T-helper 1 cell (primary cell): ENCODE data around the gene RBBP4.
A peak's percentile ranks its signal among the peaks of the same experiment; 100 is the strongest.
"Not testable (repeated sequence)": the region's sequence is repeated elsewhere in the genome, so short reads cannot be mapped to it uniquely, and the experiment has no call there.

Source experiments
- DNase-seq, 5 donors: peaks; one replicate each; pipeline ENCODE4 v3.0.0-alpha.2; 2012 to 2020

The RBBP4 gene

DNA sequence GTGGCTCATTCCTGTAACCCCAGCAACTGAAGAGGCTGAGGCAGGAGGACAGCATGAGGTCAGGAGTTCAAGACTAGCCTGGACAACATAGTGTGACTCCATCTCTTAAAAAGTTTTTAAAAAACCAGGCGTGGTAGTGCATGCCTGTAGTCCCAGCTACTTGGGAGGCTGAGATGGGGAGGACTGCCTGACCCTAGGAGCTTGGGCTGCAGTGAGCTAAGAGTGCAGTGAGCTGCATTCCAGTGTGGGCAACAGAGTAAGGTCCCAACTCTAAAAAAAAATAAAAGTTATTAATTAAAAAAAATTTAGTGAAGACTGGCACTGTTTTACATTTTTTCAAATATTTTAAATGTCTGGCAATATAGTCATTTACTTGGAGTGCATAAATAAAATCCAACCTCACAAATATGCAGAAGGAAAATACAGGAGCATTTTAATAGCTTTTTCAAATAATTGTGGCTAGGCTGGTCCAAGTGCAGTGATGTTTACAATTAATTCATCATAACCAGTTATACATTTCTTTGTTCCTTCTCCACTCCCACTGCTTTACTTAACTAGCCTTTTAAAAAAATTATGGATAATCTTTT lies 11.4 kb upstream of the RBBP4 start:
- DNase-seq: no peak

DNA sequence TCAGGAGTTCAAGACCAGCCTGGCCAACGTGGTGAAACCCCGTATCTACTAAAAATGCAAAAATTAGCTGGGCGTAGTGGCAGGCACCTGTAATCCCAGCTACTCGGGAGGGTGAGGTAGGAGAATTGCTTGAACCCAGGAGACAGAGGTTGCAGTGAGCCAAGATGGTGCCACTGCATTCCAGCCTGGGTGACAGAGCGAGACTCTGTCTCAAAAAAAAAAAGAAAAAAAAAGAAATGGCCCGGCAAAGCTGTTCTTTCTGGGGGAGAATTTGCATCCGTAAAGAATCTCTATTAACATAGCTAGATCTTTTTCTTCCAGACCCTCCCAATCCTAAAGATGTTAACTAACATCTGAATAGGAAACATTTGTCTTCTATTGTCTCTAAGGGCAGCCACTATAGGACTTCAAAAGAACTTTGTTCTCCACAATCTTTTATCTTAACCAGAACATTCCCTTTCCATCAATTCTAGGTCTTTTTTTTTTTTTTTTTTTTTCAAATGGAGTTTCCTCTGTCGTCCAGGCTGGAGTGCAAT lies 8.6 kb upstream of the RBBP4 start:
- not testable (repeated sequence) for DNase-seq

DNA sequence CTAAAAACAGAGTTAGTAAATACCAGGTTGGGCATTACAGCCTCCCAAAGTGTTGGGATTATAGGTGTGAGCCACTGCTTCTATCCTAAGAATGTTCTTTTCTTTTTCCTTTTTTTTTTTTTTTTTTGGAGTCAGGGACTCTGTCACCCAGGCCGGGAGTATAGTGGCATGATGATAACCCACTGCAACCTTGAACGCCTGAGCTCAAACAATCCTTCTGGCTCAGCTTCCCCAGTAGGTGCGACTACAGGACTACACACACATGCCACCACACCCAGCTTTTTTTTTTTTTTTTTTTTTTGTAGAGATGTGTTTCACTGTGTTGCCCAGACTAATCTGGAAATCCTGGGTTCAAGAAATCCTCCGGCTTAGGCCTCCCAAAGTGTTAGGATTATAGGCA lies 6.6 kb upstream of the RBBP4 start:
- DNase-seq: no peak

DNA sequence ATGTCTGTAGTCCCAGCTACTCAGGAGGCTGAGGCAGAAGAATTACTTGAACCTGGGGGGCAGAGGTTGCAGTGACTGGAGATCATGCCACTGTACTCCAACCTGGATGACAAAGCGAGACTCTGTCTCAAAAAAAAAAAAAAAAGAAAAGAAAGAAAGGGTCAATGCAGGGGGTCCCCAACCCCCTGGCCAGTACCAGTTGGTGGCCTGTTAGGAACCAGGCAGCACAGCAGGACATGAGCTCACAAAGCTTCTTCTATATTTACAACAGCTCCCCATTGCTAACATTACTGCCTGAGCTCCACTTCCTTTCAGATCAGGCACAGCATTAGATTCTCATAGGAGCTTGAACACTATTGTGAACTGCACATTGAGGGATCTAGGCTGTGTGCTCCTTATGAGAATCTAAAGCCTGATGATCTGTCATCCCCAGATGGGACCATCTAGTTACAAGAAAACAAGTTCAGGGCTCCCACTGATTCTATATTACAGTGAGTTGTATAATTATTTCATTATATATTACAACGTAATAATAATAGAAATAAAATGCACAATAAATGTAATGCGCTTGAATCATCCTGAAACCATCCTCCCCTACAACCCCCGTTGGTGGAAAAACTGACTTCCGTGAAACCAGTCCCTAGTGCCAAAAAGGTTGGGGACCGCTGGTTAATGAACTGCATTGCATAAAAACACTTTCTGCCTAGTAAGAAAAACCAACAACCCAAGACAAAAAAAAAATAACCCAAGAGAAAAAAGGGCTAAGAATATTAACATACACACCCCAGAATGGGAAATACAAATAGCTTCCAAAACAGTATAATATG lies 3.5 kb upstream of the RBBP4 start:
- peak in 1 of 5 donors; percentile 25 for DNase-seq

DNA sequence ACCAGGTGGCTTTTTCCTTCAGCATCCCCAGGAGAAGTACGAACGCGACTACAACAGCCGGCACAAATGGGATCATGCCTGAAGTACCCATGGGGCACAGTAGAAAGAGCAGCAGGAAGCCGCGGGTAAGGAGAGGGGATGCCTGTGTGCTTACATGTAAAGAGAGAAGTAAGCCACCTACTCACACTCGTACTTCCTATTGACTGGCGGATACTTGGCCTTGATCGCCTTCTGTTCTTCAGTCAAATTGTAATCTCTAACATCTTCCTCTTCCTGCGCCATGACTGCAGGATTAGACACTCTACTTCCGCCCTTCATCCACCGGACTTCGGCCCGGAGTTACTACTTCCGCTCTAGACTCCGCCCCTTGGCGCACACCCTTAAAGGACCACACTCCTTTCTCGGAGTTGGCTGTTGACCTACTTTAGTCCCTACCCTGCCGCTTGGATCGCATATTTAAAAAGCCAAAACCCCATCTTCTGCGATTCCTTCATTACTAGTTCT lies 708 bp upstream of the RBBP4 start, which contains the start of gene ZBTB8OS:
TSS of gene ZBTB8OS (minus strand) at position 303 of the 504 bp plus-strand sequence. CDS start at position 282, 21 bp downstream.
- DNase-seq: peak; percentile 76 to 96 (median 86)

DNA sequence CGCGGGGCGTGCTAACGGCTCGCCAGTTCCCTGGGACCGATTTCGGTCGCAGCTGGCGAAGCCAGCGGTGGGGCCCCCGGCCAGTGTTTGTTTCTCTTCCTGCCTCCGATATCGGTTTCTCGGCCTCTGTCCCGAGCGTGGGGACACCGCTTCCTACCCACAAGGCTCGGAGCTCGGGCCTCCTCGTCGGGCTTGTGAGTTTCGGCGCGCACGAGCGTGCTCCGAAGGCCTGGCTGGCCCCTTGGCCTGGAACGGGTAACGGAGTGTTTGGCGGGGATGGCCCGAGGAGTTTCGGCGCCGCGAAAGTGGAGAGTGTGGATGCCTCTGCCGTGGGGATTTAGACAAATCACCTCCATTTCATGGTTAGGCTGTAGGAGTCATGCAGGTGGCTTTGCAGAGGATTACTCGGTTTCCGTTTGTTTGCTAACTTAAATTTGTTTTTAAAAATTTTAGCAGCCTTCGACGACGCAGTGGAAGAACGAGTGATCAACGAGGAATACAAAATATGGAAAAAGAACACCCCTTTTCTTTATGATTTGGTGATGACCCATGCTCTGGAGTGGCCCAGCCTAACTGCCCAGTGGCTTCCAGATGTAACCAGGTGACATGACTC lies 559 bp downstream of the RBBP4 start:
- DNase-seq: no peak

DNA sequence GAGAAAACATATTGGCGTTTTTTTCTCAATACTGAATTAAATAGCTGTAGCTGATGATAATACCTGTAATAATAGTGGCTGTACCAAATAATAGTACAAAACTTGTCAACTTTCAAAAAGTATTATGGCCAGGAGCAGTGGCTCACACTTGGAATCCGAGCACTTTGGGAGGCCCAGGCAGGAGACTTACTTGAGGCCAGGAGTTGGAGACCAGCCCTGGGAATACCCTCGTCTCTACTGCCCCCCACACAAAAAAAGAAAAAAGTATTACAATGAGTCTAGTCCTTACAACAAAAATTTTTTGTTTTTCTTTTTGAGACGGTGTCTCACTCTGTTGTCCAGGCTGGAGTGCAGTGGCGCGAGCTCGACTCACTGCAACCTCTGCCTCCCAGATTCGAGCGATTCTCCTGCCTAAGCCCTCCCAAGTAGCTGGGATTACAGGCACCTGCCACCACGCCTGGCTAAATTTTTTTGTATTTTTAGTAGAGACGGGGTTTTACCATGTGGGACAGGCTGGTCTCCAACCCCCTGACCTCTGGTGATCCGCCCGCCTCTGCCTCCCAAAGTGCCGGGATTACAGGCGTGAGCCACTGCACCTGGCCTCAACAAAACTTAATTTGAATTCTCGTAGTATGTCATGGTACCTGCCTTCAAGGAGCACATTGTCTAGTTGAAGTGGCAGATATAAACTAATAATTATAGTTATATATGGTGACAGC lies 1.4 kb downstream of the RBBP4 start:
- no peak for DNase-seq

DNA sequence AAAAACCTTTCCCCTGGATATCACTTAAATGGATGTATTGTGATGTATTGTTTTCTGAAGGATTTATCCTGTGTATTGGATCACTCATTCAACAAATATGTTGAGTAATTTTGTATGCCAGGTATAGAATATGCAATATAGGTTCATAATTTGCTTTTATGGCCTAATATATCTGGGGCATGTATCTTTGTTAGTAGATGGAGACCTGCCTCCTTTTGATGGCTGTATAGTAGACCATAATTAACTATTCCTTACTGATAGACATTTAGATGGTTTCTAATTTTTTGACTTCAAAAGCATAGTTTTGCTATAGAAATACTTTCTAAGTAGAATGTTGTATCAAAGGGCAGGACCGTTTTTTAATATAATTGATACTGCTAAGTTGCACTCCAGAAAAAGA lies 8.6 kb downstream of the RBBP4 start:
- DNase-seq: no peak

DNA sequence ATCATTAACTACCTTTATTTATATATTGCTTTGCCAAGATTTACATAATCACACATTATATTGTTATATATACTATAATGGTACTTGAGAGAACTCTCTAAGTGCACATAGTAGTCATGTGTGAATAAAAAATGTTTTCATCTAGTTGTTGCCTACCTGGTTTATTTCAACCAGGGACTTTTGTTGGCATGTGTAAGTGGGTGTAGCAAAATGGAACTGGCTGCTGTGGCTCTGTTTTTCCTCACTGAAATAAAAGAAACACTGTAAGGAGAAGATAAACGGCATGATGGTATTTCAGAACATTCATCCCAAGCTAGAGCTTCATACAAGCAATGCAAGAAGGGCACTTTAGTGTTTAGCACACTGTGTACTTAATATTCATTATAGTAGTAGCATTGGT lies 14.9 kb downstream of the RBBP4 start:
- no peak for DNase-seq

DNA sequence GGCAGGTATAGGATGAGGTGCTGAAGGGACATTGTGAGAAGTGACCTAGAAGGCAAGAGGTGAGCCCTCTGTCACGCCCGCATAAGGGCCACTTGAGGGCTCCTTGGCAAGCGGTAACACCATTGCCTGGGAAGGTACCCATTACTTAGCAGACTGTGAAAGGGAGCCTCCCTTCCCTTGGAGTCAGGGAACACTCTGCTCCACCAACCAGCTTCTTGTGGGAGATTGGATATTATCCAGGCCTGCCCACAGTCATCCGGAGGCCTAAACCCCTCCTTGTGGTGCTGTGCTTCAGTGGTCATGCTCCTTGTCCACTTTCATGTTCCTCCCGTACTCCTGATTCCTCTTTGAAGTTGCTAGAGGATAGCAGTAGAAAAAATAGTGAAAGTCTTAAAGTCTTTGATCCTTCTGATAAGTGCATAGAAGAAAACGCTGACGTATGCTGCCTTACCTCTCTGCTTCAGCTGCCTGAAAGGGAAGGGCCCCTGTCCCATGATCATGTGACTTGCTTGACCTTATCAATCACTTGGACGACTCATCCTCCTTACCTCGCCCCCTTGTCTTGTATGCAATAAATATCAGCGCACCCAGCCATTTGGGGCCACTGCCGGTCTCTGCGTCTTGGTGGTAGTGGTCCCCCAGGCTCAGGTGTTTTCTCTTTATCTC lies 16.0 kb downstream of the RBBP4 start:
- no peak for DNase-seq

DNA sequence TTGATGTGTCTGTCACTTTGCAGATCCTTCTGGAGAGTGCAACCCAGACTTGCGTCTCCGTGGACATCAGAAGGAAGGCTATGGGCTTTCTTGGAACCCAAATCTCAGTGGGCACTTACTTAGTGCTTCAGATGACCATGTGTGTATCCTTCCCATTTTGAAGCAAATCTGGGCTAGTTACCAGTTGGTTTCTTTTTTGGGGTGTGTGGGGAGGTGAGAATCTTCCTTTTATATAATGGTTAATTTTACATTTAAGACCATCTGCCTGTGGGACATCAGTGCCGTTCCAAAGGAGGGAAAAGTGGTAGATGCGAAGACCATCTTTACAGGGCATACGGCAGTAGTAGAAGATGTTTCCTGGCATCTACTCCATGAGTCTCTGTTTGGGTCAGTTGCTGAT lies 17.7 kb downstream of the RBBP4 start:
- DNase-seq: not testable (repeated sequence)

DNA sequence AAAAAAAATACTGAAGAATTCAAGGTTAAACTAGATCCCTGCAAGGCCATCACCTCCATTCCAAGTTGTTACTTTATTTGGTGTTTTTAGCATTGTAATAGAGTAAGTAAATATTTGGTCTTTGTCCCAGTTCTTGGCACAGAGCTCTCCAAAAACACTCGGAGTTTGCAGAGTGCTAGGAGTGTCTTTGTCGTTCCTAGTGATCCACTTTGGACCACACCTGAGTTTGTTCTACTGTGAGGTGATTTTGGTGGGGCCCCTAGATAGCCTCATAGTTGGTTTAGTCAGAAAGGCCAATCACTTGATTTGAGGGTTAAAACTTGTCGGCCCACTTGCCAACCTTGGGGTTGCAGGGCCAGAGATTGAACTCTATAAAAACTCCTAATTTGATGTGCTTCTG lies 25.9 kb downstream of the RBBP4 start:
- no peak for DNase-seq

DNA sequence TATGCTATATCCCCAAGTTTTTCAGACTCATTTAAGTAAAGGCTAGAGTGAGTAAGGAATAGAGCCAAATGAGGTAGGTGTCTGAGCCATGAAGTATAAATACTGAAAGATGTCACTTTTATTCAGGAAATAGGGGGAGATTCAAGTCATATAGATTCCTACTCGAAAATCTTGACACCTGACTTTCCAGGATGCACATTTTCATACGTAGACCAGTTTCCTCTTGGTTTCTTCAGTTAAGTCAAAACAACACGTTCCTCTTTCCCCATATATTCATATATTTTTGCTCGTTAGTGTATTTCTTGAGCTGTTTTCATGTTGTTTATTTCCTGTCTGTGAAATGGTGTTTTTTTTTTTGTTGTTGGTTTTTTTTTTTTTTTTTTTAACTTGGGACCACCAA lies 29.0 kb downstream of the RBBP4 start:
- DNase-seq: not testable (repeated sequence)

DNA sequence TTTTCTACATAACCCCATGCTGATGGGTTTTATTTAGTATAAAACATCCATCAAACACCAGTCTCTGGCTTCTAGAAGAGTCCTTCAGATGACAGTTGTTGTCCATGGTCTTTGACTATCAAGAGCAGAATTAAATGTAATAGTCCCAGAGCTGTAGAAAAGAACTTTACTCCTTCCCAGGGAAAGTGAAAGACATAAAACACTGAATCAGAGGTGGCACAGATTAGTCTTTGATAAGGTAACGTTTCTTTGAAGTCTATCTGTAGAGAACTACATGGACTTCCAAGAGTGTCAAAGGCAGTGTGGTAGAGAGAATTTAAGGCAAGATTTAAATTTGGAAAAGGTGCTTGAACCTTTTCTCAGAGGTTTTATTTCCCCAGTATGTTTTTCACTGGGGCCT lies 29.6 kb downstream of the RBBP4 start:
- DNase-seq: no peak

DNA sequence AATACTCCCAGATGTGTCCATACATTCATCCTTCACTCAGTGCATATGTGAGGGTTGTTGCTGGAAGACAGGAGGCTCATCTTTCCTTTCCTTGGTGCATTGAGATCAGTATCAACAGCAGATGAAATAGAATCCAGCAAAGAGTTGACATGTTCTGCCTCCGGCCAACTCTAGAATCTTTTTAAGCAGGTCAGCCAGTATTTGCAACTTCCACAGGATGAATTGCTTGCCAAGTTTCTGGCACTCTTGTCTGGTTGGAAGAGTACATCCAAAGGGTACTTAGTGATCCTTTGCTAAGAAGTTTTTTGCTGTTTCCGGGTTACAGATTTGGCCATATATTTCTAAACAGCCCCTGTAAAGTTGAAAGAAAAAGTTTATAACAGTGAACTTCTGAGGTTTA lies 30.5 kb downstream of the RBBP4 start:
- DNase-seq: no peak

DNA sequence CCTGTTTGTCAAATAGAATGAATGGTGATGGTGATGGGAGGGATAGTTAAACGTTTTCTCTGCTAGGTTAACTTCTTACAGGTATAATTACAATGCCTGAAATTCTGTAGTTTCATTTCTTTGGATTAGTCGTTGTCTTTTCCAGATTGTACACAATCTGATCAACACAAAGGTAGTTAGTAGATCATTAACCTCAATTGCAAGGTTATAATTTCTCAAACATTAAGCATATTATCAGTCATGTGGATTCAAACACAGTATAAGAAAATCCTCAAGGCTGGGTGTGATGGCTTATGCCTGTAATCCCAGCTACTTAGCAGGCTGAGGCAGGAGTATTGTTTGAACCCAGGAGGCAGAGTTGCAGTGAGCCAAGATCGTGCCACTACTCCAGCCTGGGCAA lies 31.0 kb downstream of the RBBP4 start:
- DNase-seq: no peak

DNA sequence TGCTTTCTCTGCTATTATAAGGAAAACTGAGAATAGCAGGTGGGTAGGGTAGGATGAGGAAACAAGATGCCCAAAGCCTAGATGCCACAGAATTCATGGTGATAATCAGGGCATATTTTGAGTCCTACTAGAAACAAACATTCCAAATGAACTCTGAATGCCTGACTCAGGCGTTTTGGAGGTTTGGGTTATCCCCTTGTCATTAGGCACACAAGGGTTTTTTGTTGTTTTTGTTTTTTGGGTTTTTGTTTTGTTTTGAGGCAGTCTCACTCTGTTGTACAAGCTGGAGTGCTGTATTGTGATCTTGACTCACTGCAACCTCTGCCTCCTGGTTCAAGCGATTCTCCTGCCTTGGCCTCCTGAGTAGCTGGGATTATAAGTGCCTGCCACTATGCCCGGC lies 32.4 kb downstream of the RBBP4 start:
- DNase-seq: no peak

DNA sequence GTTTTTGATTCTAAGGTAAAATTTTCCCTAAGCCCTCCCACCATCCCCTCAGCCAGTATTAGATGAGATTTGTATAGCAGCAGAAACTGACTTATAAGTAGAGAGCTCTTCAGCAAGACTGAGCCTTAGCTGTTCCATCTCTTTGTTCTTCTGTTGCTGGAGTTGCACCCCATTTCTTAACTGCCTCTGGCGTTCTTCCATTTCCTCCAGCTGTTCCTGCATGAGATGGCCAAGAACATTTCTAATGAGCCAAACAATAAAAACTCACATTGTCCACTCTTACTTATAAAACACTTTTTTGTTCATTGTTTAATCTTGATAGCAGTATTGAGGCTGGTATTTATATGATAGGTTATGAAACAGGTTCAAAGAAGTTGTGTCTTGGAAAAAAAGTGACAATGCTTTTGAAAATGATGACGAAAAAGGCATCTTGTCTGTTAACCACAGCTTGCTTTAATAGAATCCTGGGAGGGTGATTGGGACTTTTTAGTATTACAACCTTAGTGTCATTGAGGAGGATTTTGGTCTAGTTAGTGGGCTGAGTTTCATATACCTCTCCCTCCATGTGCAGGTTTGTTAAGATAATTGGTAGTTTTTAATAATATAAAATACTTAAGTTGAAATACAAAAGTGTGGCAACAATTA lies 33.3 kb downstream of the RBBP4 start:
- no peak for DNase-seq

DNA sequence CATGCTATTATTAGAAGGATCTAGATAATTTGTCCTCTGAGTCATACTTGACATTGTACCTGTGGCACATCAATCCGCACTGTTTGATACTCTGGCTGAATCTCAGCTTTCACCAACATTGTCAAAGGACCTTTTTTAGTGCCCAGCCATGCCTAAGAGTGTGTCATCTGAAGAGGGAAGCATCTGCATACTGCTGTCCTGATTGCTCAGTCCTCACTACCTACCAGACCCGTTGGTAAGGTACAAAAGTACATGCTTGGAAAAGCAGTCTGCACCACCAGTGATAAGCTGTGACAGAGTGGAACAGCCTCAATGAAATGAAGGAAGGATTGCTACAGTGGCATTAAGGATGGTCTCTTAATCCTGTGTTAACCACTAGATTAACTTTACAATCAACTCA lies 34.5 kb downstream of the RBBP4 start:
- no peak for DNase-seq

DNA sequence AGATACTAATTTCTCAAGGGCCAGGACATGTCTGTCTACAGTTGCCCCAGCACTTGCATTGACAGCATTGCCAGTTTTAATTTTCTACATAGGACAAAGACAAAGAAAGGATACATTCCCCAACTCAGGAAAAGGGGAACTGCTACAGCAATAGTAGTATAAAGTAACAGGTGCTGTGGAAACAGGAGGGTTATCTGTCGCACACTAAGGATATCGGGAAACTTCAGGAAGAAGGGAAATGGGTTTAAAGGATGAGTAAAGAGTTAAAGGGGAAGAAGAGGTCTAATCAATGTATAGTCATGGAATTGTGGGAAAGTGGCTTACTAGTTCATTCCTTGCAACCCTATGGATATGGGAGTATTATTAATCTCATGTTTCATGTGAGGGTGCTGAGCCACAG lies 35.4 kb downstream of the RBBP4 start:
- no peak for DNase-seq

DNA sequence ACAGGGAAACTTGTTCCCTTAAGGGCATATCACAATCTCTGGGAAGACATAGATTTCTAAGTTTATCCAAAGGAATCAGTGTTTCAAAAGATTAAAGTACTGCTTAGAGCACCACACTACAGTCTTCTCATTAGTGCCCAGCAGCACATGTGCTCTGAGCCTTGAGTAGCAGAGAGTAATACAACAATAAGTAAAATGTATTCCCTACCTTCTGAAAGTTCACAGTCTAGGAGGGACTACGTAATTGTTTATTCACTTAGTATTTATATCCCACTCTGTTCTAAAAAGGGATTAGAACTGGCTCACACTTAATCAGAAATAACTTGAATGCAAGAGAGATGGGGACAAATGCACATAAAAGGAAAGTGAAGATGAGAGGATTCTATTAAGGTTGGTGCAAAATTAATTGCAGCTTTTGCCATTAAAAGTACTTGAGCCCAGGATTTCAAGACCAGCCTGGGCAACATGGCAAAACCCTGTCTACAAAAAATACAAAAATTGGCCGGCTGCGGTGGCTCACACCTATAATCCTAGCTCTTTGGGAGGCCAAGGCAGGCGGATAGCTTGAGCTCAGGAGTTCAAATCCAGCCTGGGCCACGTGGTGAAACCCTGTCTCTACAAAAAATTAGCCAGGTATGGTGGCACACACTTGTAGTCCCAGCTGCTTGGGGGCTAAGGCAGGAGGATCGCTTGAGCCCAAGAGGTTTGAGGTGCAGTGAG lies 42.6 kb downstream of the RBBP4 start:
- no peak for DNase-seq
